Ovary (tissue), 3 donors: ENCODE measurements around the gene UROC1.

Experiments
- CTCF ChIP-seq, 3 donors: fragments of 450-650 bp in 2 of 3; fragments of 200-600 bp in 1 of 3; IDR thresholded peaks; one replicate each; pipeline versions ENCODE4 v1.5.1 to v1.8.0; 2016 to 2022; ENCODE audit warnings: antibody characterized with exemption in 3 of 3, mild to moderate bottlenecking in 1 of 3
- EP300 ChIP-seq: sonication (generic); formaldehyde crosslinking; IDR thresholded peaks from one replicate; pipeline ENCODE4 v1.6.1; 2017; ENCODE audit warnings: antibody characterized with exemption
- donor health status: DM: no; HTN: no; CAD: no.

- TF ChIP-seq CTCF (IDR thresholded peaks at IDR 0.05) (no peak), EP300 (no peak)
Observed at GRCh38 chr3:126459111-126459762, 58.3 kb downstream of the UROC1 start.
